K562 (cell line): ENCODE results near the gene RINL. TPM values are rescaled to one million over a fixed set of nuclear protein-coding genes. Genes with fewer than 3 reads are reported as not detected.

Experiments used
- DPF2 ChIP-seq: fragments of 450-650 bp; IDR thresholded peaks from 2 replicates; pipeline ENCODE4 v1.6.1; 2016
- ERF ChIP-seq: fragments of 450-650 bp; formaldehyde crosslinking; IDR thresholded peaks from 2 replicates; pipeline ENCODE4 v1.4.0; 2020; ENCODE audit warnings: mild to moderate bottlenecking, mixed read lengths
- JUND ChIP-seq, 2 experiments: IDR thresholded peaks; 2 replicates in 1 of 2; 3 replicates in 1 of 2; pipeline ENCODE4 v1.6.1; 2011; ENCODE audit warnings: borderline replicate concordance in 2 of 2, low read depth in 2 of 2, low read length in 2 of 2, improper control_type of control experiment in 1 of 2, missing biosample characterization in 1 of 2, missing genetic modification characterization in 1 of 2, missing genetic modification reagents in 1 of 2
- KLF16 ChIP-seq: IDR thresholded peaks from 2 replicates; pipeline ENCODE4 v1.6.1; 2016; ENCODE audit warnings: antibody characterized with exemption
- NEUROD1 ChIP-seq: fragments of 150-350 bp; IDR thresholded peaks from 2 replicates; pipeline ENCODE4 v1.6.1; 2014; ENCODE audit warnings: borderline replicate concordance, low read length, low read depth; ENCODE audit not compliant: partially characterized antibody
- RUNX1 ChIP-seq: sonication (generic); IDR thresholded peaks from 2 replicates; pipeline ENCODE4 v1.6.1; 2016; ENCODE audit warnings: antibody characterized with exemption, low read depth
- SMARCC2 ChIP-seq: fragments of 450-650 bp; IDR thresholded peaks from 2 replicates; pipeline ENCODE4 v1.6.1; 2017; ENCODE audit warnings: antibody characterized with exemption, moderate library complexity, mild to moderate bottlenecking, low read depth
- SOX6 ChIP-seq: fragments of 450-650 bp; IDR thresholded peaks from 2 replicates; pipeline ENCODE4 v1.6.1; 2014; ENCODE audit warnings: mild to moderate bottlenecking
- ZBTB26 ChIP-seq: fragments of 450-650 bp; formaldehyde crosslinking; IDR thresholded peaks from 2 replicates; pipeline ENCODE4 v1.4.0; 2022; ENCODE audit warnings: missing genetic modification characterization
- ZC3H8 ChIP-seq: fragments of 450-650 bp; IDR thresholded peaks from 2 replicates; pipeline ENCODE4 v1.6.1; 2017
- ZNF197 ChIP-seq: fragments of 200-800 bp; sonication (Bioruptor generic); IDR thresholded peaks from 2 replicates; pipeline ENCODE4 v1.6.1; 2016; ENCODE audit warnings: low read depth, missing genetic modification characterization, missing compliant biosample characterization
- ZNF263 ChIP-seq: sonication (generic); formaldehyde crosslinking; IDR thresholded peaks from 2 replicates; pipeline ENCODE4 v1.8.0; 2022; ENCODE audit warnings: mild to moderate bottlenecking, missing genetic modification reagents, borderline replicate concordance
- polyA plus RNA-seq, 8 experiments: library from polyadenylated mRNA; depleted of rRNA in 4 of 8; stranded (reverse) in 5 of 8; unstranded in 3 of 8; fragments of >200 nt; fragmentation: Nextera tagmentation in 2 of 8; fragmentation: Illumina TruSeq in 1 of 8; extraction: Ambion mirVana in 2 of 8; extraction: Trizol in 1 of 8; gene quantifications; 2 replicates each; pipeline versions ENCODE4 v1.2.1 to v1.2.3, GENCODE V29; 2011 to 2014; ENCODE audit warnings: inconsistent platforms in 1 of 8, missing spikeins in 1 of 8
- total RNA-seq, 7 experiments: library from RNA; depleted of rRNA in 6 of 7; stranded (reverse); fragments of >200 nt in 6 of 7; fragmentation: Illumina TruSeq in 2 of 7; extraction: Trizol in 2 of 7; gene quantifications; 2 replicates each; pipeline versions ENCODE4 v1.2.1 to v1.2.3, GENCODE V29; 2011 to 2021; ENCODE audit warnings: low replicate concordance in 1 of 7
- TF ChIP-seq, protein P1 (sequence below): fragments of 450-650 bp; IDR thresholded peaks from 2 replicates; pipeline ENCODE4 v1.6.1; 2016; ENCODE audit warnings: mild to moderate bottlenecking, moderate library complexity
- TF ChIP-seq, protein P2 (sequence below): IDR thresholded peaks from 2 replicates; pipeline ENCODE4 v1.6.1; 2014; ENCODE audit warnings: antibody characterized with exemption

The RINL gene
- total and polyA plus RNA-seq, 9 of the 15 experiments (the other 6 are each of a cell fraction or from before 2014, with no cell fraction given) = 0.82 to 10.9 (median 4.9) TPM

GRCh38 chr19:38862321-38863059, 15.6 kb downstream of the RINL start (continued):
- TF ChIP-seq, protein P1, sequence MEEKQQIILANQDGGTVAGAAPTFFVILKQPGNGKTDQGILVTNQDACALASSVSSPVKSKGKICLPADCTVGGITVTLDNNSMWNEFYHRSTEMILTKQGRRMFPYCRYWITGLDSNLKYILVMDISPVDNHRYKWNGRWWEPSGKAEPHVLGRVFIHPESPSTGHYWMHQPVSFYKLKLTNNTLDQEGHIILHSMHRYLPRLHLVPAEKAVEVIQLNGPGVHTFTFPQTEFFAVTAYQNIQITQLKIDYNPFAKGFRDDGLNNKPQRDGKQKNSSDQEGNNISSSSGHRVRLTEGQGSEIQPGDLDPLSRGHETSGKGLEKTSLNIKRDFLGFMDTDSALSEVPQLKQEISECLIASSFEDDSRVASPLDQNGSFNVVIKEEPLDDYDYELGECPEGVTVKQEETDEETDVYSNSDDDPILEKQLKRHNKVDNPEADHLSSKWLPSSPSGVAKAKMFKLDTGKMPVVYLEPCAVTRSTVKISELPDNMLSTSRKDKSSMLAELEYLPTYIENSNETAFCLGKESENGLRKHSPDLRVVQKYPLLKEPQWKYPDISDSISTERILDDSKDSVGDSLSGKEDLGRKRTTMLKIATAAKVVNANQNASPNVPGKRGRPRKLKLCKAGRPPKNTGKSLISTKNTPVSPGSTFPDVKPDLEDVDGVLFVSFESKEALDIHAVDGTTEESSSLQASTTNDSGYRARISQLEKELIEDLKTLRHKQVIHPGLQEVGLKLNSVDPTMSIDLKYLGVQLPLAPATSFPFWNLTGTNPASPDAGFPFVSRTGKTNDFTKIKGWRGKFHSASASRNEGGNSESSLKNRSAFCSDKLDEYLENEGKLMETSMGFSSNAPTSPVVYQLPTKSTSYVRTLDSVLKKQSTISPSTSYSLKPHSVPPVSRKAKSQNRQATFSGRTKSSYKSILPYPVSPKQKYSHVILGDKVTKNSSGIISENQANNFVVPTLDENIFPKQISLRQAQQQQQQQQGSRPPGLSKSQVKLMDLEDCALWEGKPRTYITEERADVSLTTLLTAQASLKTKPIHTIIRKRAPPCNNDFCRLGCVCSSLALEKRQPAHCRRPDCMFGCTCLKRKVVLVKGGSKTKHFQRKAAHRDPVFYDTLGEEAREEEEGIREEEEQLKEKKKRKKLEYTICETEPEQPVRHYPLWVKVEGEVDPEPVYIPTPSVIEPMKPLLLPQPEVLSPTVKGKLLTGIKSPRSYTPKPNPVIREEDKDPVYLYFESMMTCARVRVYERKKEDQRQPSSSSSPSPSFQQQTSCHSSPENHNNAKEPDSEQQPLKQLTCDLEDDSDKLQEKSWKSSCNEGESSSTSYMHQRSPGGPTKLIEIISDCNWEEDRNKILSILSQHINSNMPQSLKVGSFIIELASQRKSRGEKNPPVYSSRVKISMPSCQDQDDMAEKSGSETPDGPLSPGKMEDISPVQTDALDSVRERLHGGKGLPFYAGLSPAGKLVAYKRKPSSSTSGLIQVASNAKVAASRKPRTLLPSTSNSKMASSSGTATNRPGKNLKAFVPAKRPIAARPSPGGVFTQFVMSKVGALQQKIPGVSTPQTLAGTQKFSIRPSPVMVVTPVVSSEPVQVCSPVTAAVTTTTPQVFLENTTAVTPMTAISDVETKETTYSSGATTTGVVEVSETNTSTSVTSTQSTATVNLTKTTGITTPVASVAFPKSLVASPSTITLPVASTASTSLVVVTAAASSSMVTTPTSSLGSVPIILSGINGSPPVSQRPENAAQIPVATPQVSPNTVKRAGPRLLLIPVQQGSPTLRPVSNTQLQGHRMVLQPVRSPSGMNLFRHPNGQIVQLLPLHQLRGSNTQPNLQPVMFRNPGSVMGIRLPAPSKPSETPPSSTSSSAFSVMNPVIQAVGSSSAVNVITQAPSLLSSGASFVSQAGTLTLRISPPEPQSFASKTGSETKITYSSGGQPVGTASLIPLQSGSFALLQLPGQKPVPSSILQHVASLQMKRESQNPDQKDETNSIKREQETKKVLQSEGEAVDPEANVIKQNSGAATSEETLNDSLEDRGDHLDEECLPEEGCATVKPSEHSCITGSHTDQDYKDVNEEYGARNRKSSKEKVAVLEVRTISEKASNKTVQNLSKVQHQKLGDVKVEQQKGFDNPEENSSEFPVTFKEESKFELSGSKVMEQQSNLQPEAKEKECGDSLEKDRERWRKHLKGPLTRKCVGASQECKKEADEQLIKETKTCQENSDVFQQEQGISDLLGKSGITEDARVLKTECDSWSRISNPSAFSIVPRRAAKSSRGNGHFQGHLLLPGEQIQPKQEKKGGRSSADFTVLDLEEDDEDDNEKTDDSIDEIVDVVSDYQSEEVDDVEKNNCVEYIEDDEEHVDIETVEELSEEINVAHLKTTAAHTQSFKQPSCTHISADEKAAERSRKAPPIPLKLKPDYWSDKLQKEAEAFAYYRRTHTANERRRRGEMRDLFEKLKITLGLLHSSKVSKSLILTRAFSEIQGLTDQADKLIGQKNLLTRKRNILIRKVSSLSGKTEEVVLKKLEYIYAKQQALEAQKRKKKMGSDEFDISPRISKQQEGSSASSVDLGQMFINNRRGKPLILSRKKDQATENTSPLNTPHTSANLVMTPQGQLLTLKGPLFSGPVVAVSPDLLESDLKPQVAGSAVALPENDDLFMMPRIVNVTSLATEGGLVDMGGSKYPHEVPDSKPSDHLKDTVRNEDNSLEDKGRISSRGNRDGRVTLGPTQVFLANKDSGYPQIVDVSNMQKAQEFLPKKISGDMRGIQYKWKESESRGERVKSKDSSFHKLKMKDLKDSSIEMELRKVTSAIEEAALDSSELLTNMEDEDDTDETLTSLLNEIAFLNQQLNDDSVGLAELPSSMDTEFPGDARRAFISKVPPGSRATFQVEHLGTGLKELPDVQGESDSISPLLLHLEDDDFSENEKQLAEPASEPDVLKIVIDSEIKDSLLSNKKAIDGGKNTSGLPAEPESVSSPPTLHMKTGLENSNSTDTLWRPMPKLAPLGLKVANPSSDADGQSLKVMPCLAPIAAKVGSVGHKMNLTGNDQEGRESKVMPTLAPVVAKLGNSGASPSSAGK = peak; percentile 88
- TF ChIP-seq KLF16 (peak; percentile 61; the same call in 1 of the 2 replicates), ZNF263 (CRISPR knock-in tag) (peak; percentile 42; the same call in 1 of the 2 replicates), JUND (IDR thresholded peaks at IDR 0.05; ENCODE audit: borderline replicate concordance, low read depth, low read length) (peak; percentile 58; the same call in 1 of the 2 replicates), JUND (tag; IDR thresholded peaks at IDR 0.05; ENCODE audit: borderline replicate concordance, low read depth, low read length) (peak; percentile 71; the same call in 1 of the 3 replicates), ZBTB26 (CRISPR knock-in tag) (no peak), RUNX1 (no peak), ERF (CRISPR knock-in tag) (no peak), SOX6 (peak; percentile 95), ZC3H8 (no peak), DPF2 (peak; percentile 89; the same call in 1 of the 2 replicates), SMARCC2 (0 out of 2 replicates have a peak, but pooled peaks have one; percentile 33), NEUROD1 (no peak), ZNF197 (CRISPR knock-in tag) (peak; percentile 83)
- TF ChIP-seq, protein P2, sequence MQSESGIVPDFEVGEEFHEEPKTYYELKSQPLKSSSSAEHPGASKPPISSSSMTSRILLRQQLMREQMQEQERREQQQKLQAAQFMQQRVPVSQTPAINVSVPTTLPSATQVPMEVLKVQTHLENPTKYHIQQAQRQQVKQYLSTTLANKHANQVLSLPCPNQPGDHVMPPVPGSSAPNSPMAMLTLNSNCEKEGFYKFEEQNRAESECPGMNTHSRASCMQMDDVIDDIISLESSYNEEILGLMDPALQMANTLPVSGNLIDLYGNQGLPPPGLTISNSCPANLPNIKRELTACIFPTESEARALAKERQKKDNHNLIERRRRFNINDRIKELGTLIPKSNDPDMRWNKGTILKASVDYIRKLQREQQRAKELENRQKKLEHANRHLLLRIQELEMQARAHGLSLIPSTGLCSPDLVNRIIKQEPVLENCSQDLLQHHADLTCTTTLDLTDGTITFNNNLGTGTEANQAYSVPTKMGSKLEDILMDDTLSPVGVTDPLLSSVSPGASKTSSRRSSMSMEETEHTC = peak; percentile 73
